ENCODE results near the gene PAM16.

Gene PAM16

DNA sequence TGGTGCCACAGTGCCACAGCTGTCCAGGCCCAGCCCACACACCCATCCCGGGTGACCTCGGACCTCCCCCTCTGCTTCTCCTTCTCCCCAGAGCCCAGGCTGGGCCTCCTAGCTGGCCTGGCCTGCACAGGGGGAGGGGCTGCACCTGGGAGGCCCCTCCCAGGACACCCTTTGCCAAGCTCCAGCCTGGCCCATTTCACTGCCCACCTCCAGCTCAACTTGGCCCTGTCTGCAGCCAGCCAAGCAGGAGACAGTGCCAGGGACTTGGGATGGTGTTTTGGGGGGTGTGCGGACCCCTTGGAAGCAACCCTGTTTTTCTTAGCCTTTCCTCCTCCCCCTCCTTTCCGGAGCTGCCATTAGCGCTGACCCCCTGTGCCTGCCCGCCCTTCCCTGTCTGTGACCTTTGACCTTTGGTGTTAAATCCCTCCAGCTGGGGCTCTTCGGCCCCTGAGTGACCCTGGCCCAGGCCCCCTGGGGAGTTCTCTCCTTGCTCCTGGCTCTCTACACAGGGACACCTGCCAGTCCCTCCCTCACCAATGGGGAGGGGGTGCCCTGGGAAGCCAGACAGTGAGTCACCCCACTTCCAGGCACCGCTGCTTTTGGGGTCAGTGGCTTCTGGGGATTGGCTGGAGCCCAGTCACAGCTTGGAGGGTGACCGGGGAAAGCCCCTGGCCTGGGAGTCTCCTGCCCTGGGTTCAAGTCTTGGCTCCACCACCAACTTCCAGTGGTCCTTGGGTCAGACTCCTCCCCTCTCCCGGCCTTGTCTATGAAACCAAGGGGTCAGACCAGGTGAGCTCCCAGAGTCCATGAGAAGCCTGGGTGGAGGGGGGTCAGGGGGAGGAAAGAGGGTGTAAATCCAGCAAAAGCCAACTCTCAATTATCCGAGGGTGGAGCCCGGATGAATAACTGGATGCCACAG is 33.3 kb downstream of the PAM16 start:
- no peak for DNase-seq

DNA sequence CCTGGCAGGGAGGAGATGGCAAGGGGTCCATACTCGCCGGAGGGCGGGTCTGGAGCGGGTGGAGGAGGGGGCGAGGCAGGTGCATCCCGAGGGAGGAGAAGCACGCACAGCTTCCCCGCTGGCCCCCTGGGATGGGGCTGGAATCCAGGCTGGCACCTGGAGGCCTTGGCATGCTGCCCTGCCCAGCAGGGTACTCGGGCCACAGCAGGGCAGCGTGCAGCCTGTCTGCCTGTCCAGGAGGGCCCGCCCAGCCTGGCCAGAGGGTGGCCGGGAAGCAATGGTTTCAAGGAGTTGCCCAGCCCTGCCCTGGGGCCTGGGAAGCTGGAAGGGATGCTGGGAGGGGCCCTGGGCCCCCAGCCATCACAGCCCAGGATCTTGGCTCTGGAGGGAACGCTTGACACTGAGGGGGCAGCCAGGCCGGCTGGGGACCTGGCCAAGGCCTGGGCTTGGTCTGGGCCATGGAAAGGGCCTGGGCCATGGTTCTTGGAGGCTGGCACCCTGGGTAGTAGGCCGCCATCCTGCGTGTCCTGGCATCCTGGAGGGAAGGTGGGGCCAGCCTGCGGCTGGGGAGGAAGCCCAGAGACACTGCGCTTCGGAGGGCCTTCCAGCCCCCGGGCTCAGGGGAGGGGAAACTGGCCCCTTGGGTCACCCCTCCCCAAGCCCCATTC is 34.1 kb downstream of the PAM16 start:
- DNase-seq, result peak; percentile 73

DNA sequence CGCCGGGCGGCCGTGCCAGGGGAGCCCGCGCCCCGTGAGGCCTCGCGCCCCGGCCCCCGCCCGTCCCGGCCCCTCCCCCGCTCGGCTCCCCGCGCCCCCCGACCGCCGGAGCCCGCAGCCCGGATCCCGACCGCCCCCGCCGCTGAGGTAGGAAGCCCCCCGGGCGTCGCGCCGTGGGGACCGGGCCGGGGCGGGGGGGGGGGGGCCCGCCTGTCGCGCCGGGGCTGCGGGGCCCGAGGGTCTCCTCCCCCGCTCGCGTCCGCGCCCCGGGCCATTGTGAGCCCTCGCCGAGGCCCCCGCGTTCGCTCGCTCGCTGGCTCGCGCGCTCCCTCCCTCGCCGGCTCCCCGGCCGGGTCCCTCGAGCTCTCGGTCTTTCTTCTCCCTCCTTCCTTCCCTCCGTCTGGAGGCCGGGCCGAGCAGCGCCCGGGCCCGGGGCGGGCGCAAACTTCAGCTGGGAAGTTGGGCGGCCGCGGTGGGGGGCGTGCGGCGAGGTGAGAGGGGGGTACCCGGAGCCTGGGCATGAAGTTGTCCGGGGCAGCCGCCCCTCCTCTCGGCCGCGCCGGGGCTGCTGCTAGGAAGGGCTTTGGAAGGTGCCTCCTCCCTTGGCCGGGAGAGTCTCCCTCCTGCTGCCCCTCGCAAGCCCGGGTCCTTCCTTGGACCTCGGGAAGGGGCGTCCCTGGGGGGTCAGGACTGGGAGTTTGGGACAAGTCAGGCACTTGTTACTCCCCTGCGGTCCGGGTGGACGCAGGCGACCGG is 34.8 kb downstream of the PAM16 start:
- no peak for DNase-seq

DNA sequence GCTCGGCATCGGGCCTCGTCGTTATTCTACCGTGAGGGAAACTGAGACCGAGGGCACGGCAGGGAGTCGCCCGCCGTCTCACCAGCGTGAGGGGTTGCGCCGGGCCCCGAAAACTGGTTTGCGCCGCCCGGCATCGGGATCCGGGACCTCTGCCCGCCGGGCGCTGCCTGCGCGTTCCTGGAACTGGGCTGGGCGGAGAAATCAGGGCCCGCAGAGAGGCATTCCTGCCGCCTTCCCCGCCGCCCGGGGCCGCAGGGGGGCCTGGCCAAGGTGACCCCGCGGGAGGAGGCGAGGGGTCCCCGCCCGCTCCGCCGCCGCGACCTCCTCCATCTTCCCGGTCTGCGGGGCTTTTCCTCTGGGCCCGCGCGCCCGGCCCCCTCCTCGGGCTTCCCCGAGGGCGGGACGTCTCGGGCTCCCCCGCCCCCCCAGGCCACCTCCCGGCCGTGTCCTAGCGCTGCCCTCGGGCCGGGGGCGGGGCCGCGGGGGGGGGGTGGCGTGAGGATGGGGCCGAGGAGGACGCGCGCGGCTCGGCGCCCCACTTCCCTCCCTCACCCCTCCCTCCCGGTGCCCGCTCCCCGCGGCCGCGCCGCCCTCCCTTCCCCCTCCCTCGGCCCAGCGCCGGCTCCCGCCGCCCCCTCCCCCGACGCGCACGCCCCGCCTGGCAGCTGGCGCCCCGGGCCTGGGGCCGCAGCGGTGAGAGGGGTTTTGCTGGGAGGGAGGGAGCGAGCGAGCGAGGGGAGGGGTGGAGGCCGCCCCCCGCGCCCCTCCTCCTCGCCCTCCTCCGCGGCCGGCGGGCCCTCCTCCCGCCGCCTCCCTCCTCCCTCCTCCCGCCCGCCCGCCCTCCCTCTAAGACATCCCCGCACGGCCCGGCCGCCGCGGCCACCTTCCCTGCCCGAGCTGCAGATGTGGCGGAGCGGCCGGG is 35.7 kb downstream of the PAM16 start, which contains the start of gene GLIS2:
Gene GLIS2, plus strand, starts transcription at position 882 of the 922 bp plus-strand sequence. CDS start 16,214 bp downstream, outside the sequence.
- peak; percentile 49 for DNase-seq

DNA sequence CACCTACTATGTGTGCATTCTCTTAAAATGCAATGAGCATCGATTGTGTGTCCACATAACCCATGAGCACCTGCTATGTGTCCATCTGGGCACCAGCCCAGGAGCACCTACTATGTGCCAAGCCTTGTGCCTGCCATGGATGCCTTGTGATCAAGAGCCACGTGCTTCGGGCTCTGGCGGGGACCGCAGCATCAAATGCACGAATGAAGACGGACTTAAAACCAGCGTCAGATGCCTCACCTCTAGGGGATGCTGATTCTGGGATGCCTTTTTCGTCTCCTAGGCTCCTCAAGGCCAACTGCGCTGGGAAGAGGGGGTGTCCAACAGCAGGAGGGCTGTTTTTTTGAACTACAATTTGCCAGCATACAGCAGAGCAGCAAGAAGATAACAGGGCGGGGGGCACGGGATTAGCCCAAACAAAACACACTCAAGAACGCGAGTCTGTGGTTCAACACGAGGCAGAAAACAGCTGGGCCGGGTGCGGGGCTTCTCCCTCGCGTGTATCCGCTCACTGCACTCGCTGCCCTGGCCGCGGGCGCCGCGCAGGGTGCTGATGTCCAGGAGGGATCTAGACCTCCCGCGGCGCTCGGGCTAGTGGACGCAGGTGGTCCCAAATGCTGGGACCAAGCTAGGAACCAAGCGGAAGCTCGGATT is 36.5 kb downstream of the PAM16 start:
- no peak for DNase-seq

DNA sequence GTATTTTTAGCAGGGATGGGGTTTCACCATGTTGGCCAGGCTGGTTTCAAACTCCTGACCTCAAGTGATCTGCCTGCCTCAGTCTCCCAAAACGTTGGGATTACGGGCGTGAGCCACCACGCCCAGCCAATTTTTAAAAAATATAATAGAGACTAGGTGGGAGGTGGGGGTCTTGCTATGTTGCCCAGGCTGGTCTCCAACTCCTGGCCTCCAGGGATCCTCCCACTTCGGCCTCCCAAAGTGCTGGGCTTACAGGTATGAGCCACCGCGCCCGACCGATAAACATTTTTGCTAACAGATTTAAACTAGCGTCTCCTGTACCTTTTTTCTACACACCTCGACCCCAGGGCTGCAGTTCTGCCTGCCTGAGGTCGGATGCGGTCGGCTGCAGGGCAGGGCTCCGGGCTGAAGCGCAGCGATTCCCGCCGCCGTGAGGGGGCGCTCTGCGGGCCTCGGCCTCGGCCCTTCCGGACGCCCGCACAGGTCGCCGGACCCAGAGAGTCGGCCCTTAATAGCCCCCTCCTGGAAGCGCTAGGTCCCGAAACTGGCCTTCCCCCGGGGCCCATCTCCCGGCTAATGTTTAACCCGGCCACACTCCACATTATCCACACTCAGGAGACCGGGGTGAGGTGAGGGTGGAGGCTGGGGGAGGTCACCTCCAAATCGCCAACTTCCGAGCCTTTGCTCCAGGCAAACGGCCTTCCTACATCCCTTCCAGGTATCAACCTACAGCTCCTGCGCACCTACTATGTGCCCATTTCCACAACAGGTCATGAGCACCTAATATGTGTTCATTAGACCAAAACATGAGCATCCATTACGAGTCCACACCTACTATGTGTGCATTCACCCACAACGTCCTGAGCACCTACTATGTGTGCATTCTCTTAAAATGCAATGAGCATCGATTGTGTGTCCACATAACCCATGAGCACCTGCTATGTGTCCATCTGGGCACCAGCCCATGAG is 37.3 kb downstream of the PAM16 start:
- DNase-seq, result no peak

DNA sequence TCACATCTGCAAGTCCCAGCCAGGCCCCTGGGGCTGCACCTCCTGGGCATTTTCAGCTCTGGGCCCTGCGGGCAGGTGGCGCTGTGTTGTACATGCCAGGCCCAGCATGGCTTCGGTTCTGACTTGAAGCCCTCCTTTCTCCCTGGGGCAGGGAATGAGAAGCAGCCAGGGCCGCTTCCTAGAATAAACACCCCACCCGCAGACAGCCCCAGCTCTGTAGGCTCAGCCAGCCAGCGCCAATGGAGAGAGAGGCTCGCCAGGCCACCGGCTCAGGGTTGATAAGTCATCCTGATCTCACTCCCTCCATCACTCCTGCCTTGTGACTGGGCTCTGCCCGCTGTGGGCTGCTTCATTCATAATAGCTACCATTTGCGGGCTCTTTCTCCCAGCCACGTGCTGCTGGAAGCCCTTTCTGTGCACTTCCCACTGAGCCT is 41.3 kb downstream of the PAM16 start:
- no peak for DNase-seq

DNA sequence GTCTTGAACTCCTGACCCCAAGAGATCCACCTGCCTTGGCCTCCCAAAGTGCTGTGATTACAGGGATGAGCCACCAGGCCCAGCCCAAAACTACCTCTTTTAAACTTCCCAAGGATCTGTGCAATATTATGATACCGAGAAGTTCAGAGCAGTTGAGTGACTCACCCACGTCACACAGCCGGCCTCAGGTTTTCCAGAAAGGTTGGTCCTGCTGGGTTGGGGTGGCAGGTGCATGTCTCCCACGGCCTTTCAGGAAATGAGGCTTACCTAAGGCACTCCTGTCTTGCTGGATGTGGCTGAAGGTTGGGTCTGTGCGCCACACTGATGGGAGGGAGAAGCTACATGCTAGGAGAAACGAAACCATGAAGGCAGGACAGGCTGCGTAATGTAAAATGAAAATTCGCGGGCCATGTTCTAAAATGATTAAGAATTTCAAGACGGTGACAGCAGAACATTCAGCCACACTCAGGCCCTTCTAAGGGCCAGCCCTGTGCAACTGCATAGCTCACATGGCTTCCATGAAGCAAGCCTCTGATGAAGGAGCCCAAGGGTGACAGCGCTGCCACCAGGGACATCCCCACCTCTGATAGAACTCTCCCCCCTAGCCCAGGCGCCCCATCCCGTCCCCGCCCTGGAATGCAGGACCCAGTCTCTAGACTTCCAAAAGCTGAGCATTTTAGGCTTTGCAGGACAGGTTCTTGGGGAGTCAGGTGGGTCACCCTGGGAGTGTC is 41.9 kb downstream of the PAM16 start:
- DNase-seq, result no peak

DNA sequence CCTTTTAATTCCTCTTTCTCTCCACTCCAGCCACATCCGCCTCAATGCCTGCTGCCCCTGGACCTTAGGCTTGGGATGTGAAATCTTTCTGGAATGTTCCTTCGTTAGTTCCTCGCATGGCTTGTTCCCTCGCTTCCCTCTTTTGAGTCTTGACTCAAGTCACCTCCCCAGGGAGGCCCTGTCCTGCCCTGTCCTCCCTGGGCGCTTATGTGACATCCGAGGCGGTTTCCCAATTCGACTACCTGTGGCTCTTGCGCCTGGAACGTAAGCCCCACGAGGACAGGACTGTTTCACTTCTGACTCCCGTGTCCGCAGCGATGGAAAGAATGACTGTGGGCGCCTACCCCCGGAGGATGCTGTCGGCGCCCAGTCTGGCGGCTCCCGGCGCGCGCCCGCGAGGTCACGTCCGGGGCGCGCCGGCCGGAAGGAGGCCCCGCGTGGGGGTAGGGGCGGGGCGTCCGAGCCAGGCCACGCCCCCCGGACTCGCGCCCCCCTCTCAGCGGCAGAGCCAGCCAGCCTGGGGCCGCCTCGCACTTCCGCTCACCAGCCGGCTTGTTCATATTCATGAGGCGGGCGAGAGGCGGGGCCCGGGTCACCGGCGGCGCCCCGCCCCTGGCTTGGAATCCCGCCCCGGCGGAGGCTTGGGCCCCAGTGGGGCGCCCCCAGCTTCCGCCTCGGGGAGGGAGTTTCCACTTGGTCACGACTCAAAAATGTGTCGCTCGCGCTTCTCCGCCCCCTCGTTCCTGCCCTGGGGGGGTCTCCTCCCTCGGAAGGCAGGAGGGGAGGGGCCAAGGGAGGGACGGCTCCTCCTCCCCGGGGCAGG is 43.7 kb downstream of the PAM16 start:
- peak; percentile 82 for DNase-seq

DNA sequence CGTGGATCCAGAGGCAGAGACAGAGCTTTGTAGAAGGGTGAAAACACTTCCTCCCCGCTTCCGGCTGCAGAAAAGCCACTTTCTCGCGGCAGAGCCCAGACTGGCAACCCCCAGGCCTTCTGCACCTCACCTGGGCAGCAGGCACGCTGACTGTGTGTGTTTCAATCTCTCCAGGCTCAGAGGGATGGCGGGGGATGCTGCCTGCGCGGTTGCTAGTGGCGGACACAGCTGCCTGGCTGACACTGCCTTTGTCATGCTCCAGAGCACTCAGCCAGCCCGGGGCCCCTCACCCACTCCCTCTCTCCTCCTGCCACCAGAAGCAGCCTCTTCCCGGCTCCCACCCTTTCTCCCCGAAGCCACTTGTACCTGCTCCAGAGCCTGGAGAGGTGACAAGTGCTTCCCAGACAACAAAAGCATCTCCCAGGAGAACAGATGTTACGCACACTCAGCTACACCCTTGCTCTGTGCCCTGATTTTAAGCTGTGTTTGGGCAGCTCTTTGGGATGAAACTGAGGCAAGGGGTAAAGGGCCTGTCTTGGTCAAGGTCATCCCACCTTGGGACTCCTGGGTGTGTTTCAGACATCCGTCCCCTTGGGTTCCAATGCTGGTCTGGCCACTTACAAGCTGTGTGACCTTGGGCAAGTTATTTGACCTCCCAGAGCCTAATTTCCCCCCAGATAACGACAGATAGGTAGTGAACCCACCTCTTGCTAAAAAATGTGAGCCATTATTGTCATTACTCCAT is 44.5 kb downstream of the PAM16 start:
- no peak for DNase-seq

DNA sequence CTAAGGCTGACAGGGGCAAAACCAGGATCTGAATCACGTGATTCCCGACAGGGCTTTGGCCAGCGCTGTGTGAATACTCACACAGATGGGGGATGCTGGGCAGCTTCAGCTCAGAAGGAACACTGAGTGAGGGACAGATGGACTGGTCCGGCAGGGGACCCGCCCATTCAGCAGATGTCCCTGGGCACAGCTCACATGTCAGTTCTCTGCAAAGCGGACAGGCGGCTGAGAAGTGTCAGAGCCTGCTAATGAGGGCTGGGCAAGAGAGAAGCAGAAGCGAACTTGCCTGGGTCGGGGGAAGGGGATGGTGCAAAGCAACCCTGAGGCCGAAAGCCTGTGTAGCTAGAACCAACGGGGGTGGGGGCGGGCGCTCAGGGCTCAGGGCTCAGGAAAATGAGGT is 47.1 kb downstream of the PAM16 start:
- DNase-seq, result no peak

DNA sequence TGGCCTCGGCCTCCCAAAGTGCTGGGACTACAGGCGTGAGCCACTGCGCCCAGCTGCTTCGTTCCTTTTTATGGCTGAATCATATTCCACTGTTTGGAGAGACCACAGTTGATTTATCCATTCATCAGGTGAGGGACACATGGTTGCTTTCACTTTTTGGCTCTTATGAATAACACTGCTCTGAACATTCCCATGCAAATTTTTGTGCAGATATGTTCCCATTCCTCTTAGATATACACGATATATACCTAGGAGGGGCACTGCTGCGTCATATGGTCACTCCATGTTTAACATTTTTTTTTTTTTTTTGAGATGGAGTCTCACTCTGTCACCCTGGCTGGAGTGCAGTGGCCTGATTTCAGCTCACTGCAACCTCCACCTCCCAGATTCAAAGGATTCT is 49.2 kb downstream of the PAM16 start:
- no peak for DNase-seq

DNA sequence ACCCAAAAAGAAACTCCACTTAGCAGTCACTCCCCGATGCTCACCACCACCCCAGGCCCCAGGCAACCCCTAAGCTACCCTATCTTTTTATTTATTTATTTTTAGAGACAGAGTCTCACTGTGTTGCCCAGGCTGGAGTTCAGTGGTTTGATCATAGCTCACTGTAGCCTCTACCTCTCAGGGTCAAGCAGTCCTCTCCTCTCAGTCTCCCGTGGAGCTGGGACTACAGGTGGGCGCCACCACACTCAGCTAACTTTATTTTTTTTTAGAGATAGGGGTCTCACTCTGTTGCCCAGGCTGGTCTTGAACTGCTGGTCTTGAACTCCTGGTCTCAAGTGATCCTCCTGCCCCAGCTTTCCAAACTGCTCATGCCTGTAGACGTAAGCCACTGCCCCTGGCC is 49.9 kb downstream of the PAM16 start:
- no peak for DNase-seq

DNA sequence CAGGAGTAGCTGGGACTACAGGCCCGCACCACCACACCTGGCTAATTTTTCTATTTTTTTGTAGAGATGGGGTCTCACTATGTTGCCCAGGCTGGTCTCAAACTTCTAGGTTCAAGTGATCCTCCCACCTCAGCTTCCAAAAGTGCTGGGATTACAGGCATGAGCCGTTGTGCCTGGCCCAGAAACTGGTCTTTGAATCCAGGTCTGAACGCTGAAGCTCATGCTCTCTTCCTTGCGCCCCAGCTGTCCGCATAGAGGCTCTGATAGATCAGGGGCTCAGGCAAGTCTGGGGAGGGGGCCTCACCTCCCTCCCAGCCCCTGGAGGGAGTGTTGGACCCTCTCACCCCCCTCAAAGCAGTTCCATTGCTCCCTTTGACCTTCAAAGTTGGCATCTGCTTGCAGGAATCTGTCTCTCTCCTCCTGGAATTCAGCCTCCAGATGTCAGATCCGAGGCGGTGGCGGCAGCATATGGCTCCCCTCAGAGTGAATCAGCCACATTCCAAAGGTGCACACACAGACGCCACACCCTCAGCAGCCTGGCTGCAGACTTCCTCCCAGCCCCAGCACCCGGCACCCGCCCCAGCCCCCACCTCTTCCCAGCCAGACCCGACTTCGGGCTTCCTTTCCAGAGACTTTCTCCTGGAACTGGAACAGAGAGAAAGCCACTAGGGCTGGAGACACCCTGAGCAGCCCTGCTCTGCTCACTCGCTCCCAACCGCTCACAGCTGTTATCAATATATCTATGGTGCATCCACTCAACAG is 52.2 kb downstream of the PAM16 start:
- no peak for DNase-seq

DNA sequence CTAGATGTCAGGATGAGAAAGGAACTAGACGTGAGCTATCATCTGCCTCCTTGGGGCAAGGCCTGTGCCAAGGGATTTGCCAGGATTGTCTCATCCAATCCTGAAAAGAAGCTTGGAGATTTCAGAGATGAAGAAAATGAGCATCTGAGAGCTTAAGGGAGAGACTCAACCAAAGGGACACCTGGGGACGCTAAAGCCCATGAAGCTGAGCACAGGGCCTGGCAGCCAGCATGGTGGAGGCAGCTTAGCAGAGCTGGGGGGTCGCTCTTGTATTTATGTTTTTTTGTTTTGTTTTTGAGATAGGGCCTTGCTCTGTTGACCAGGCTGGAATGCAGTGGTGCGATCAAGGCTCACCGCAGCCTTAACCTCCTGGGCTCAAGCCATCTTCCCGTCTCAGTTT is 53.6 kb downstream of the PAM16 start:
- DNase-seq, result no peak

DNA sequence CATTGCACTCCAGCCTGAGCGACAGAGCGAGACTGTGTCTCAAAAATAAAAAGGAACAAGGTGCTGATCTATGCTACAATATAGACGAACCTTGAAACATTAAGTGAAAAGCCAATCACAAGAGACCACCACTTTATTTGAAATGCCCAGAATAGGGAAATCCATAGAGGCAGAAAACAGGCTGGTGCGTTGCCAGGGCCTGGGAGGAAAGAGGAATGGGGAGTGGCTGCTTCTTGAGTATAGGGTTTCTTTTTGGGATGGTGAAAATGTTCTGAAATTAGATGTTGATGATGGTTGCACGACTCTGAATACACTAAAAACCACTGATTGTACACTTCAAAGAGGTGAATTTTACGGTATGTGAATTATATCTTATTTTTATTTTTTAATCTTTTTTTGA is 55.5 kb downstream of the PAM16 start:
- no peak for DNase-seq

DNA sequence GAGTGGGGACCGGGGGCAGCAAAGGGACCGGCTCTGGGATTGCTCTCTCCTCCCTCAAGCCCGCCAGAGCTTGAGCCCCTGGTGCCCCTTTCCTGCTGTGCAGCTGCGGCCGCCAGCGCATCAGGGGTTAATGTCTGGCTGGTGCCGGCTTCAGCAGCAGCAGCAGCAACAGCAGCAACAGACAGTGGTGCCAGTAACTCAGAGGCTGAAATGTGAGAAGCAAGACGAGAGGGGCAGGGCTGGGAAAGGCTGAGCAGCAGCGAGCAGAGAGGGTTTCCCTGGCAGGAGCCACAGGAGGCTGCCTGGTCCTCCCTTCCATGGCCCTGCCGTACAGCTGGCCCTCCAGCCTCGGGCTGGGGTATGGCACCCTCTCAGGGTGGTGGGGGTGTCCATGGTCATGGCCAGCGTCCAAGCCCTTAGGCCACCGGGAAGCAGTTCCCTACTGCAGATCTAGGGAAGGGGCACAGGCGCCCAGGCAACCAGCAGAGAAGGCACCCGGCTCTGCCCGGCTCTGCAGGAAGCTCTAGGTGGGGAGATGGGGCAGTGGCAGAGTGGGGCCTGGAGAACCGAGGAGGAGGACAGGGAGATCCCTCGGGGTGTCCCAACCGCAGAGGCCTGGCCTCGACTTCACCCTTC is 57.2 kb downstream of the PAM16 start:
- peak; percentile 15 for DNase-seq
